DMS153 (cell line): Measurements from ENCODE around the gene KYAT1.
"Not testable (repeated sequence)": the region's sequence is repeated elsewhere in the genome, so short reads cannot be mapped to it uniquely, and the experiment has no call there.

Source experiments
- DNase-seq: peaks from one replicate; lab custom pipeline; 2025; lab: John Stamatoyannopoulos, UW

KYAT1 gene

DNA sequence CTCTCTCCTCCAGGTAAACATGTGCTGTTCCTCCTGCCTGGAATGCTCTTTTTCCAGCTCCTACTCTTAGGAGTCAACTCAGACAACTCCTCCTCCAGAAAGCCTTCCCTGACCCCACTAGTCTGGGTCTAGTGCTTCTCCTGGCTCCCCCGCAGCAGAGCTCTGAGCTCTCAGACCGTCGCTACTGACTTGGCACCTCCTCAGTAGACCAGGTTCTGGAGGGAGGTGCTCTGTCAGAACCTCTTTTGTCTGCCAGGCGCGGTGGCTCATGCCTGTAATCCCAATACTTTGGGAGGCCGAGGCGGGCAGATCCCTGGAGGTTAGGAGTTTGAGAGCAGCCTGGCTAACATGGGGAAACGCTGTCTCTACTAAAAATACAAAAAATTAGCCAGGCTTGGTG lies 3.6 kb upstream of the KYAT1 start:
- DNase-seq = no peak

DNA sequence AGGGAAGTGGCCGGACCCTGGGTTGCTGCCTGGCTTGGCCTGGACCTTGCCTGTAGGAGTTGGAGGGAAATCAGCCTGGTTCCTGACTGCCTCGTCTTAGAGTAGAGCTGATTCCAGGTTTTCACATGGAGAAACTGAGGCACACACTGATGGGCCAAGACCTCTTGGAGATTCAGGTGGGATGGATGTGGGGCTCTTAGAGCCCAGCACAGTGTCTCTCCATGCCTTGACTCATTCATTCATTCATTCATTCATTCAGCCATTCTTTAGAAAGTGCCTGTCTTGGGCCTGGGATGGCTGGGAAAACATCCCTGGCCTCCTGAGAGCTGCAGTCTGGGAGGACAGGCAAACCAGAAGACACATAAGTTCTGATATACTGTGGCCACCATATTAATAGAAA lies 2.4 kb upstream of the KYAT1 start:
- DNase-seq = no peak

DNA sequence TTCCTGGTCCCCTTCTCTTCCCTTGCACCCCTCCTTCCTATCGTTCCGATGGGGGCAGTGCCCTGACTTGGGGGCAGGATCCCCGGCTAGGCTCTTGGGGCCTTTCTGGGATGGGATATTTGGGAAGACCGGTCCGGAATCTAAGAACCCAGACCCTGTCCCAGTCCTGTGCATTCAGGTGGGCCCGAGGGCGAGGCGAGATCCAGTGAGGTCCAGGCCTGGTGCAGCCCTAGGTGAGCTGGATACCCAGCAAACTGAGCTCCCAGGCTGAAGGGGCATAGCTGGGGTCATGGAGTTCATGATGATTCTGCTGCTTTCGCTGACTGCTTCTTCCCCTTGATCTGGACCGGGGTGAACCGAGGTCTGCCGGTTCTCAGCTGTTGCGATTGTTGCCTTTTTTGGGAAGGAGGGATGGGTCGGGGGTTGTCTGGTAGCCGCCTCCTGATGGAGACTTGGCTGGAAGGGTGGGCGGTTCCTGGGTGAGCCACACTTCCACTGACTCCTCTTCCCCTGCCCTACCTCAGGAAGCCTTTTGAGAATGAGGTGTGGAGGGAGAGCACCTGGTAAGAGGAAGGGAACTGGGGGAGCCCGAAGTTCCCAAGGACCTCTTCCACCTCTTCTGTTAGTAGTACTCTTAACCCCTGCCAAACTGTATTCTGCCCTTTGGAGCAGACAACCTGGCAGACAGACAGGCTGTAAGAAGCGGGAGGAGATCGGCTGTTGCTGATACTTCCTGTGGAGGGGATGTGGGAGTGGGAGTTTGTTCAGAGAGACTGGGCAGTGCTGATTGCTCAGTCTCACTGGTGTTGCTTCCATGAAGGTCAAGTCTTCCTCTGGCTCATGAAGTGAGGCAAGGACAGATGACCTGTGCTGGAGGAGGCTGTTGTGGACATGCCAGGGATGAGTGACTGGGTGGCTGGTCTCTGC lies 1.2 kb upstream of the KYAT1 start:
- DNase-seq = no peak

DNA sequence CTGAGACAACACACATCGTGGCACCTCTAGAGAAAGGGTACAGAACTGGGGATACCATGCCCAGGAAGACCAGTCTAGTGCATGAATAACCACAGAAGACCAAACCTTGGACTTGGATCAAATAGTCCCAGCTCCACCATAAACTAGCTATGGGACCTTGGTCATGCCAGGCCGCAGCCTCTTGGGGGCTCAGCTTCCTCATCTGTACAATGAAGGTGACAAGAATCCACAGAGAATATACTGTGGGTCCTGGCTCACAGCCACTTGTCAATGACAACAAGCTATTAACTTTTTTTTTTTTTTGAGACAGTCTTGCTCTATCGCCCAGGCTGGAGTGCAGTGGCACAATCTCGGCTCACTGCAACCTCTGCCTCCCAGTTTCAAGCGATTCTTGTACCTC lies 3.9 kb downstream of the KYAT1 start:
- DNase-seq = no peak

DNA sequence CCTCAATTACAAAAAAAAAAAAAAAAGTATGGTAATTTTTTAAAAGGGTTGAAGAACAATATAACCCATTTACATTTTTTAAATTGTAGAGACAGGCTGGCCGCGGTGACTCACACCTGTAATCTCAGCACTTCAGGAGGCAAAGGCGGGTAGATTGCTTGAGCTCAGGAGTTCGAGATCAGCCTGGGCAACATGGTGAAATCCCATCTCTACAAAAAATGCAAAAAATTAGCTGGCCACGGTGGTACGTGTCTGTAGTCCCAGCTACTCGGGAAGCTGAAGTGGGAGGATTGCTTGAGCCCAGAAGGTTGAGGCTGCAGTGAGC lies 10.8 kb downstream of the KYAT1 start:
- DNase-seq = not testable (repeated sequence)

DNA sequence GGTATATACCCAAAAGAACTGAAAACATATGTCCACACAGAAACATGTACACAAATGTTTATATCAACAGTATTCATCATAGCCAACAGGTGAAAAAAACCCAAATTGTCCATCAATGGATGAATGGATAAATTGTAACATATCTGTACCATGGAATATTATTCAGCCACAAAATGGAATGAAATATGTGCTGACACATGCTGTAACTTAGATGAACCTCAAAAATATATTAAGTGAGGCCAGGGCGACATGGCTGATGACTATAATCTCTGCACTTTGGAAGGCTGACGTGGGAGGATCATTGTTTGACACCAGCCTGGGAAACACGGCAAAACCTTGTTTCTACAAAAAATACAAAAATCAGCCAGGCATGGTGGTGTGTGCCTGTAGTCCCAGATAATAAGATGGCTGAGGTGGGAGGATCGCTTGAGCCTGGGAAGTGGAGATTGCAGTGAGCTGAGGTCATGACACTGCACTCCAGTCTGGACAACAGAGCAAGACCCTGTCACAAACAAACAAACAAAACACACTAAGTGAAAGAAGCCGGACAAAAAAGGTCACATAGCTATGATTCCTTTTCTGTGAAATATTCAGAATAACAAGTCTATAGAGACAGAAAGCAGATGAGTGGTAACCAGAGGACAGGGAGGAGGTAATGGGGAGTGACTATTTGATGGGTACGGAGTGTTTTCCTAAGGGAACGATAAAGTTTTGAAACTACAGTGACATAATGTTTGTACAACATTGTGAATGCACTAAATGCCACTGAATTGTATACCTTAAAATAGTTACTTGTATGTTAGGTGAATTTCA lies 11.4 kb downstream of the KYAT1 start:
- DNase-seq = no peak

DNA sequence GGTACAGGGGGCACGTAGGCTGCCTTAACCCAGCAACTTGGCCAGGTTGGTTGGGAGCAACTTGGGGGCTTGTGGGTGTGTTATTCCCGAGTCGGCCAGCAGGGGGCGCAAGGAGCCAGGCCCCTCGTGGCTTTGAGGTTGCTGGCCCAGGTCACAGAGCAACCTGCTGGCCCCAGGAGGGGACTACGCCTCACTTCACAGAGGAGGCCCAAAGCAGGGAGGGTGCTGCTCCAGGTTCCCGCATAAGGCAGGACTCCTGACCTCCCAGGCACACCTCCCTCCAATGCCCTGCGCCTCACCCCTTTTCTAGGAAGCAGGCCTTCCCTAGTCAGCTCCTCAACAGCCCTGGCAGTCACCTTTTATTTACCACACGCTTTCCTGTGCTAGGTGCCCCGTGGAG lies 18.1 kb downstream of the KYAT1 start:
- DNase-seq = peak; percentile 6

DNA sequence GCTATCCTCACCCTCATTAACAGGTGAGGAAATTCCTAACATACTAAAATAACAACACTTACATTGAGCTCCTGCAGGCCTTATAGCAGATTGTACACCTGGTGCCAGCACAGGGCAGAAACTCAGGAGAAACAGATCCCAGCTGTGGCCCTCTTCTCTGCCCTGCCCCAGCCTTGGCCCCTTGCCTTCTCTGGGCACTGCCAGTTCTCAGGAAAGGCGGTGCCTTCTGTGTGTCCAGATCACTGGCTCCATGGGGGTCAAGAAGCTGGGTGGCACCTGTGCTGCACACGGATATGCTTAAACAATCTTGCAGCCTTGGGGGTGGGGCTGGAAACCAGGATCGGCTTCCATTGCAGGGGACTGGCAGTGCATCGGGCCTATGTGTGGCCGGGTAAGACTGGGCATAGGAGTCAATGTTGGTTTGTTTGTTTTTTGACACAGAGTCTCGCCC lies 19.3 kb downstream of the KYAT1 start:
- DNase-seq = no peak

DNA sequence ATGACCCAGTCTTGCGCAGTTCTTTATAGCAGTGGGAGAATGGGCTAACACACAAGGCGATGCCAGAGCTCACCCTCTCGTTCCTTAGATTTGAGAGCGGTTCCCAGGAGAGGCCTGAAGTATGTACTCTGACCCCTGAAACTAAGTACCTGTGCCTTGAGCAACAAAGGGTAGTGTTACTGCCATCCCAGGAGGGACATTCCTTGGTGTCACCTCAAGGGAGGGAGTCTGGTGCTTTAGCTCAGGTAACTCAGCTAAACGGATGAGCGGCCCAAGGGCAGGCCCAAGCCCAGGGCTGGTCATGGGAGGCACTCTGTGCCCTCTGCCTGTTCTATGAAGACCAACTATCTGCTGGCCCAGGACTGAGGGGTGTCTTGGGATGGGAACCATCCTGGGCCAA lies 20.2 kb downstream of the KYAT1 start:
- no peak for DNase-seq

DNA sequence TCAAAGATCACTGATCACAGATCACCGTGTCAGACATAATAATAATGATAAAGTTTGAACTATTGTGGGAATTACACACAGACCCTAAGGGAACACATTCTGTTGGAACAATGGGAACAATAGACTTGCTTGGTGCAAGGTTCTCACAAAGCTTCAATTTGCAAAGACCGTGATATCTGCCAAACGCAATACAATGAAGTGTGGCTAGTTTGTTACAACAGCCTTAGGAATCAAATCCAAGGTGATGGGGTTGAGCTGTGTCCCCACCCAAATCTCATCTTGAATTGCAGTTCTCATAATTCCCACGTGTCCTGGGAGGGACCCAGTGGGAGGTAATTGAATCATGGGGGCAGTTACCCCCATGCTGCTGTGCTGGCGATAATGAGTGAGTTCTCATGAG lies 20.8 kb downstream of the KYAT1 start:
- no peak for DNase-seq

DNA sequence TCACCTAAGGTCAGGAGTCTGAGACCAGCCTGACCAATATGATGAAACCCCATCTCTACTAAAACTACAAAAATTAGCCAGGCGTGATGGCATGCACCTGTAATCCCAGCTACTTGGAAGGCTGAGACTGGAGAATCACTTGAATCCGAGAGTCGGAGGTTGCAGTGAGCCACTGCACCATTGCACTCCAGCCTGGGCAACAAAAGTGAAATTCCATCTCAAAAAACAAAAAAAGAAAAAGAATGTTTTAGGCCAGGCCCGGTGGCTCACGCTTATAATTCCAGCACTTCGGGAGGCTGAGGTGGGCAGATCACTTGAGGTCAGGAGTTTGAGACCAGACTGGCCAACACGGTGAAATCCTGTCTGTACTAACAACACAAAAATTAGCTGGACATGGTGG lies 23.3 kb downstream of the KYAT1 start:
- not testable (repeated sequence) for DNase-seq

DNA sequence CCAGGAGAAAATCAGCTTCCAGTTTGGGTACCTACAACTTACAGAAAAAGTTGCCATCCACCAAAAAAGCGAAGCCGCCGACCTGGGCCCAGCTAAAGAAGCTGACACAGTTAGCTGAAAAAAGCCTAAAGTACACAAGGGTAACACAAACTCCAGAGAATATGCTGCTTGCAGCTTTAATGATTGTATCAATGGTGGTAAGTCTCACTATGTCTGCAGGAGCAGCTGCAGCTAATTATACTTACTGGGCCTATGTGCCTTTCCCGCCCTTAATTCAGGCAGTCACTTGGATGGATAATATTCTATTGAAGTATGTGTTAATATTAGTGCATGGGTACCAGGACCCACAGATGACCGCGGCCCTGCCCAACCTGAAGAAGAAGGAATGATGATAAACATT lies 27.3 kb downstream of the KYAT1 start:
- not testable (repeated sequence) for DNase-seq

DNA sequence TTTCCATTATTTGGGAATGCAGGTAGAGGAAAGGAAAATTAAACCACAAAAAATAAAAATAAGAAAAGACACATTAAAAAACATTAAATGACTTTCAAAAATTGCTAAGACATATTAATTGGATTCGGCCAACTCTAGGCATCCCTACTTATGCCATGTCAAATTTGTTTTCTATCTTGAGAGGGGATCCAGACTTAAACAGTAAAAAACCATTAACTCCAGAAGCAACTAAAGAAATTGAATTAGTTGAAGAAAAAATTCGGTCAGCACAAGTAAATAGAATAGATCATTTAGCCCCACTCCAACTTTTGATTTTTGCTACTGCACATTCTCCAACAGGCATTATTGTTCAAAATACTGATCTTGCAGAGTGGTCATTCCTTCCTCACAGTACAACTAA lies 29.1 kb downstream of the KYAT1 start:
- DNase-seq = not testable (repeated sequence)

DNA sequence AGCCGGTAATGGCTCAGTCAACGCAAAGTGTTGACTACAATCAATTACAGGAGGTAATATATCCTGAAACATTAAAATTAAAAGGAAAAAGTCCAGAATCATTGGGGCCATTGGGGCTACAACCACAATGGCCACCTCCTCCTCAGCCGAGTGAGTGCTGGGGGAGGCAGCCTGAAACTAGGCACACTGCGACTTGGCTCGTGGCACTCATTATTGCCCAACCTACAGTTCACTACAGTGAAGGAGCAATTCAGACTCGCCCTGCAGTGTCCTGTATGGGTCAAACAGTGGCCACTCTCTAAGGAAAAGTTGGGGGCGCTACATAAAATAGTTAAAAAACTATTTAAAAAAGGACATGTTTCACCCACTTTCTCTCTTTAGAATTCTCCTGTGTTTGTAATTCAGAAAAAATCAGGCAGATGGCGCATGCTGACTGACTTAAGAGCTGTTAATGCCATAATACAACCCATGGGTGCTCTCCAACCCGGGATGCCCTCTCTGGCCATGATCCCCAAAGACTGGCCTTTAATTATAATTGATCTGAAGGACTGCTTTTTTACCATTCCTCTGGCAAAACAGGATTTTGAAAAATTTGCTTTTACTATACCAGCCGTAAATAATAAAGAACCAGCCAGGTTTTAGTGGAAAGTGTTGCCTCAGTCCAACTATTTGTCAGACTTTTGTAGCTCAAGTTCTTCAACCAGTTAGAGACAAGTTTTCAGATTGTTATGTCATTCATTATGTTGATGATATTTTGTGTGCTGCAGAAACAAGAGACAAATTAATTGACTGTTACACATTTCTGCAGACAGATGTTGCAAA lies 29.8 kb downstream of the KYAT1 start:
- peak; percentile 14 for DNase-seq

DNA sequence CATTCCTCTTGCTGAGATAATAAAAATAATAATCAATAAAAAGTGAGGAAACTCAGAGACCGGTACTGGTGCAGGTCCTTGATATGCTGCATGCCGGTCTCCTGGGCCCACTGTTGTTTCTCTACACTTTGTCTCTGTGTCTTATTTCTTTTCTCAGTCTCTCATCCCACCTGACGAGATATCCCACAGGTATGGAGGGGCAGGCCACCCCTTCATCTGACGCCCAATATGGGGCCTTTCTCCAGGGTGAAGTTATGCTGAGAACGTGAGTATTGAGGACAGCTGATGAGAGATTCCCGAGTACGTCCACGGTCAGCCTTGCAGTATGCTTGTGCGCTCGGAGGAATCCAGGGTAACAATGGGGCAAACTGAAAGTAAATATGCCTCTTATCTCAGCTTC lies 30.7 kb downstream of the KYAT1 start:
- DNase-seq = not testable (repeated sequence)

DNA sequence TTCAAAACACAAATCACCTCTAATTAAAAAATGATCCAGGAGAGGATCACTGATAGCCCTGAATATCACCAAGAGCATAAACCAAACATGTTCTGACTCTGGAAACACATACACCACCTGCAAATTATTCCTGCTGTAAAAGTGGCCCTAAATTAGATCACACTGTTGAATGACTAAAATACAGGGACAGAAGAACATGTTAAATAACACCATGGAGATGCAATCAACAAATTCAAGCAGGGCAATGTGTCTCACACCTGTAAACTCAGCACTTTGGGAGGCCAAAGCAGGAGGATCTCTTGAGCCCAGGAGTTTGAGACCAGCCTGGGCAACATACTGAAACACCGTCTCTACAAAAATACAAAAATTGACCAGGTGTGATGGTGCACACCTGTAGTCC lies 33.9 kb downstream of the KYAT1 start:
- DNase-seq = no peak

DNA sequence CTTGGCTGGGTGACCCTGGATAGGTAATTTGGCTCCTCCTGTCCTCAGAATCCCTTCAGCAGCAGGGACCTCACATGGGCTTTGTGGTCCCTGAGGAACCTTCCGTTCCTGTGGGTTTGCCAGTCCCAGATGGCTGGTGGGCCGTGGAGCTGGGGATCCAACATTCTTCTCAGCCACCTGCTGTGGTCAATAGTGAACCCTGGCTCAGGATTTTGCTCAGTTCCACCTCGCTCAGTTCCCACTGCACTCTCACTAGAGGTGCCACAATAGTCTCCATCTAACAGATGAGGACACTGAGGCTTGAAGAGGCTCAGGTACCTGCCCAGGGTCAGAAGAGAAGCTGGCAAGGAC lies 35.1 kb downstream of the KYAT1 start:
- no peak for DNase-seq

DNA sequence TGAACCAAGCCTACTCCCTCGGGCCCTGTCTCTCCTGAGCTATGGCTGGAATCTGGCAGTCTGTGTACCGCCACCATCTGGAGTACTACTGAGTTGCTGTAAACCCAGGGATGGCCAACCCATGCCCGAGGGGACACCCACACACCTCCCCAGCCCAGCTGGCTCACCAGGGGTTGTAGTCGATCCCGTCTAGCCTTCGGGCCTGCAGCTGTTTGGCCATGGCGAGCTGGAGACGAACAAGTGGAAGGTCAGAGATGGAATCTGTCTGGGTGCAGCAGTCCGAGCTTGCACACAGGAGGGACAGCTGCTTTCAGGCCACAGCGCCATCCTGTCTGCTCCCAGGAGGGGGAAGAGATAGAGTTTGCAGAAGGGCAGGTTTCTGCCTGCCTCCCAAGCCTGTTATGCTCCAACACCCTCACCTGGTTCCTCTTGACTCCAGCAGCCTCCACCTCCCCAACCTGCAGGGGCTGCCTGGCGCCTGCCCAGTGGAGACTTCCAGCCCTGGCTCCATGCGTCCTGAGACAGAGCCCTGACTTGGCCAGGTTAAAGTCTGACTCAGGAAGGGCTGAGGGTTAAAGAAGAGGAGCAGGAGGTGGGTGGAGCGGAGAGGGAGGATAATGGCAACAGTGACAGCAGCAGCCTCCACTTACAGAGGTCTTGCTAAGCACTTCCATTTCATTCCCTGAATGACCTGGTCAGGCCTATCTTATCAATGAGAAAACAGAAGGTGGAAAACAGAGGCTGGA lies 36.4 kb downstream of the KYAT1 start:
- DNase-seq = peak; percentile 67

DNA sequence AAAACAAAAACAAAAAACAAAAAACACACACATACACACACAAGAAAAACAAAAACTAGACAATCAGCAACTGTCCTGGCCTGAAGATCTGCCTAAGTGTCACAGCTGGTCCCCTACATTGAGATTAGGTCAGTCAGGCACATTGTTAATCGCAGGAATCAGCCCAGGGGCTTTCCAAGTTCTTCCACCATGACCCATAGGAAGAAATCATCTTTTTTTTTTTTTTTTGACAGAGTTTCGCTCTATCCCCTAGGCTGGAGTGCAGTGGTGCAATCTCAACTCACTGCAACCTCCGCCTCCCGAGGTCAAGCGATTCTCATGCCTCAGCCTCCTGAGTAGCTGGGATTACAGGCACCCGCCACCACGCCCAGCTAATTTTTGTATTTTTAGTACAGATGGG lies 38.6 kb downstream of the KYAT1 start:
- DNase-seq = not testable (repeated sequence)

DNA sequence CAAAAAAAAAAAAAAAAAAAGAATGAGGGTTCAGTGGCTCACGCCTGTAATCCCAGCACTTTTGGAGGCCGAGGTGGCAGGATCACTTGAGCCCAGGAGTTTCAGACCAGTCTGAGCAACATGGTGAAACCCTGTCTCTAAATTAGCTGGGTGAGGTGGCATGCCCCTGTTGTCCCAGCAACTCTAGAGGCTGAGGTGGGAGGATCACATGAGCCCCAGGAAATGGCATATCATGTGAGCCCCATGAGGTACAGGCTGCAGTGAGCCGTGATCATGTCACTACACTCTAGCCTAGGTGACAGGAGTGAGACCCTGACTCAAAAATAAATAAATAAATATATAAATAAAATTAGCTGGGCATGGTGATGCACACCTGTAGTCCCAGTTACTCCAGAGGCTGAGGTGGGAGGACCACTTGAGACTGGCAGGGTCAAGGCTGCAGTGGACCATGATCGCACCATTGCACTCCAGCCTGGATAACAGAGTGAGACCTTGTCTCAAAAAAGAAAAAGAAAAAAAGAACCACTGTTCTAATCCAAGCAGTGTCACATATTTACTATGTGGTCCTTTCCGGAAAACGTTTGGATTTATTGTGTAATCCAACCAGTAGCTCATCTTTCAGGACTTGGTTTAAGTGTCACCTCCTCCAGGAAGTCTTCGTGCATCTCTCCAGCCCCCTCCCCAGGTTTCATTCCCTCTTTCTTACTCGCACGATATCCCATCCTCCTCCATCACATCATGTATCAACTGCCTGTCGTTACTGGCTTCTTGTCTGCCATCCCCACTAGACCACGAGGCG lies 39.9 kb downstream of the KYAT1 start:
- no peak for DNase-seq

DNA sequence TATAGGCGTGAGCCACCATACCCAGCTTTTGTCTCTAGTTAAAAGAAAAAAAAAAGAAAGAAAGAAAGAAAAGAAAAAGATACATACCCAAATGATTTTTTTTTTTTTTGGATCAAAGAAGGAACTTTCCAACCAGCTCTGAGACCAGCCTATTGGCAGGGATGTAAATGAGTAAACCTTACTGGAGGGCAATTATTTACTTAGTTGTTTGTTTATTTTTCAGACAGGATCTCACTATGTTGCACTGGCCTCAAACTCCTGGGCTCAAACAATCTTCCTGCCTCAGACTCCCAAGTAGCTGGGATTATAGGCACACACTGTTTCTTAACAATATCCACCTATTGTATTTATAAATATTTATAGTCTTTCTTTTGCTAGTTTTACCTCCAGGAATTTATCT lies 41.2 kb downstream of the KYAT1 start:
- no peak for DNase-seq
